HG03439 (cell line): Measurements from ENCODE around the gene TMC1.
"Not testable (repeated sequence)": the region's sequence is repeated elsewhere in the genome, so short reads cannot be mapped to it uniquely, and the experiment has no call there.

Experiments used
- ATAC-seq: cut with Tn5 transposase; IDR thresholded peaks from one replicate; pipeline ENCODE4 v1.9.1; 2021; ENCODE audit warnings: mild to moderate bottlenecking, moderate library complexity; ENCODE audit not compliant: unreplicated experiment

The TMC1 gene

GRCh38 chr9:72856972-72857623 lies 335.7 kb downstream of the TMC1 start:
- ATAC-seq, result no peak

- no peak for ATAC-seq
Measured at GRCh38 chr9:72857624-72857996, 336.2 kb downstream of the TMC1 start.

- ATAC-seq, result no peak
Measured at GRCh38 chr9:72858089-72858912, 336.9 kb downstream of the TMC1 start.

- not testable (repeated sequence) for ATAC-seq
Measured at GRCh38 chr9:72862788-72863187, 341.4 kb downstream of the TMC1 start.

- ATAC-seq, result no peak
Measured at GRCh38 chr9:72863456-72864094, 342.2 kb downstream of the TMC1 start.

- no peak for ATAC-seq
Measured at GRCh38 chr9:72864327-72864726, 342.9 kb downstream of the TMC1 start.

GRCh38 chr9:72871685-72872084 lies 350.3 kb downstream of the TMC1 start:
- ATAC-seq, result no peak

- no peak for ATAC-seq
Measured at GRCh38 chr9:72872718-72873117, 351.3 kb downstream of the TMC1 start.

GRCh38 chr9:72873456-72873855 lies 352.0 kb downstream of the TMC1 start:
- no peak for ATAC-seq

- ATAC-seq, result no peak
Measured at GRCh38 chr9:72874344-72874743, 352.9 kb downstream of the TMC1 start.

- ATAC-seq, result no peak
Measured at GRCh38 chr9:72875221-72875620, 353.8 kb downstream of the TMC1 start.

- ATAC-seq, result no peak
Measured at GRCh38 chr9:72880821-72881220, 359.4 kb downstream of the TMC1 start.

GRCh38 chr9:72882117-72882775 lies 360.8 kb downstream of the TMC1 start:
- ATAC-seq, result no peak

- ATAC-seq, result no peak
Measured at GRCh38 chr9:72883875-72884274, 362.5 kb downstream of the TMC1 start.

GRCh38 chr9:72884508-72884907 lies 363.1 kb downstream of the TMC1 start:
- ATAC-seq, result no peak
